Endothelial cell of umbilical vein (primary cell): ENCODE data around the gene FTCDNL1. TPM values are rescaled to one million over a fixed set of nuclear protein-coding genes. Genes with fewer than 3 reads are reported as not detected.
A peak's percentile ranks its signal among the peaks of the same experiment; 100 is the strongest.

Source experiments
- BruUV-seq: library from RNA; stranded (reverse); fragments of 400-500 nt; replicated peaks from 2 replicates; lab custom pipeline; 2021; lab: Mats Ljungman, UMichigan
- CTCF ChIA-PET: fragments of 300-600, 350-600 bp; sonication (Branson Sonifier 250); formaldehyde crosslinking; loops from one replicate; lab custom pipeline; 2021; ENCODE audit warnings: antibody characterized with exemption, inconsistent platforms; lab: Charles Lee
- POLR2A ChIA-PET: fragments of 300-600, 350-600 bp; sonication (Branson Sonifier 250); formaldehyde crosslinking; loops from one replicate; lab custom pipeline; 2021; ENCODE audit warnings: antibody characterized with exemption, inconsistent platforms; lab: Charles Lee
- DNase-seq: peaks from one replicate; pipeline ENCODE4 v3.0.0-alpha.2; 2011; ENCODE audit warnings: low read depth, low spot score
- FAIRE-seq: peaks from 2 replicates; lab custom pipeline; 2011; peaks lifted over from hg19 to GRCh38; lab: Jason Lieb, UNC
- H2AFZ ChIP-seq: 2 replicates; pipeline ENCODE4 v1.6.0; 2012; ENCODE audit warnings: low read depth, low read length, control low read depth, inconsistent platforms
- H3K27ac ChIP-seq: 2 replicates; pipeline ENCODE4 v1.5.1; 2011; ENCODE audit warnings: low read depth, mild to moderate bottlenecking, control low read depth, low read length, moderate library complexity; ENCODE audit not compliant: insufficient read depth
- H3K27me3 ChIP-seq, 2 experiments: 2 replicates each; pipeline versions ENCODE4 v1.6.0 to v1.6.1; 2011; ENCODE audit warnings: low read length in 2 of 2, mixed read lengths in 1 of 2; ENCODE audit not compliant: control insufficient read depth in 2 of 2, insufficient read depth in 2 of 2
- H3K36me3 ChIP-seq, 2 experiments: 2 replicates in 1 of 2; 3 replicates in 1 of 2; pipeline ENCODE4 v1.5.1; 2011; ENCODE audit warnings: low read length in 2 of 2, mild to moderate bottlenecking in 1 of 2, moderate library complexity in 1 of 2; ENCODE audit not compliant: control insufficient read depth in 2 of 2, insufficient read depth in 2 of 2; ENCODE audit errors: extremely low read depth in 1 of 2
- H3K4me1 ChIP-seq: 3 replicates; pipeline ENCODE4 v1.5.1; 2011; ENCODE audit warnings: mild to moderate bottlenecking, low read length; ENCODE audit not compliant: control insufficient read depth, insufficient read depth; ENCODE audit errors: extremely low read depth
- H3K4me2 ChIP-seq: 2 replicates; pipeline ENCODE4 v1.6.1; 2011; ENCODE audit warnings: low read length, control low read depth, mixed read lengths; ENCODE audit not compliant: insufficient read depth
- H3K4me3 ChIP-seq, 3 experiments: fragments of 200-600 bp in 1 of 3; sonication (generic), shearing (Covaris generic) in 1 of 3; replicated peaks in 1 of 3; 2 replicates each; pipeline ENCODE4 v1.5.1; 2011 to 2016; ENCODE audit warnings: control low read depth in 3 of 3, low read length in 3 of 3, mild to moderate bottlenecking in 2 of 3, inconsistent platforms in 1 of 3, low read depth in 1 of 3, moderate library complexity in 1 of 3; ENCODE audit not compliant: insufficient read depth in 1 of 3
- H3K79me2 ChIP-seq: 2 replicates; pipeline ENCODE4 v1.6.0; 2012; ENCODE audit warnings: low read length, inconsistent platforms; ENCODE audit not compliant: control insufficient read depth, insufficient read depth
- H3K9ac ChIP-seq: replicated peaks from 2 replicates; pipeline ENCODE3; 2011; ENCODE audit warnings: low read length, control low read depth; ENCODE audit not compliant: insufficient read depth; ENCODE audit errors: extremely low read depth
- H3K9me1 ChIP-seq: replicated peaks from 3 replicates; pipeline ENCODE4 v1.6.0; 2011; ENCODE audit warnings: mild to moderate bottlenecking, low read length; ENCODE audit not compliant: control insufficient read depth, insufficient read depth; ENCODE audit errors: extremely low read depth
- H3K9me3 ChIP-seq: replicated peaks from 2 replicates; pipeline ENCODE4 v1.5.1; 2012; ENCODE audit warnings: low read length, inconsistent platforms; ENCODE audit not compliant: control insufficient read depth, insufficient read depth
- H4K20me1 ChIP-seq: replicated peaks from 2 replicates; pipeline ENCODE3; 2011; ENCODE audit warnings: mild to moderate bottlenecking, low read length; ENCODE audit not compliant: control insufficient read depth, insufficient read depth; ENCODE audit errors: extremely low read depth
- CTCF ChIP-seq, 2 donors: IDR thresholded peaks; 1 replicate in 1 of 2; 2 replicates in 1 of 2; pipeline ENCODE4 v1.5.1; 2011; ENCODE audit warnings: low read length in 2 of 2, mild to moderate bottlenecking in 2 of 2, moderate library complexity in 2 of 2, control low read depth in 1 of 2, inconsistent platforms in 1 of 2, low read depth in 1 of 2; ENCODE audit not compliant: insufficient read depth in 1 of 2; ENCODE audit errors: extremely low read depth in 1 of 2
- EZH2 ChIP-seq: IDR thresholded peaks from 2 replicates; pipeline ENCODE4 v1.6.1; 2012; ENCODE audit warnings: borderline replicate concordance, low read depth, mild to moderate bottlenecking, moderate library complexity, low read length, inconsistent platforms; ENCODE audit not compliant: severe bottlenecking
- POLR2A ChIP-seq: IDR thresholded peaks from 2 replicates; pipeline ENCODE4 v1.6.1; 2012; ENCODE audit warnings: low read depth, mild to moderate bottlenecking, control low read depth, low read length
- POLR2AphosphoS5 ChIP-seq: IDR thresholded peaks from 2 replicates; pipeline ENCODE4 v1.6.1; 2012; ENCODE audit warnings: low read depth, mild to moderate bottlenecking, control low read depth, low read length, moderate library complexity; ENCODE audit not compliant: insufficient read depth
- dilution Hi-C: fragments of 300-500 bp; cut with MboI; formaldehyde crosslinking; loops from one replicate; pipeline ENCODE4 v1.15.0; 2019; ENCODE audit warnings: low sequenced_read_pairs; ENCODE audit not compliant: extremely low pct_ligation_motif_present
- intact Hi-C: fragments of 100-400 bp; cut with micrococcal nuclease; formaldehyde crosslinking; loops from one replicate; pipeline ENCODE4 v1.10.0; 2022
- polyA plus RNA-seq, 4 experiments: library from polyadenylated mRNA; depleted of rRNA in 3 of 4; stranded (reverse) in 3 of 4; unstranded in 1 of 4; fragments of >200 nt; gene quantifications; 2 replicates each; pipeline versions ENCODE4 v1.2.1 to v1.2.3, GENCODE V29; 2011 to 2012; ENCODE audit warnings: missing spikeins in 1 of 4
- total RNA-seq: library from RNA; stranded (reverse); gene quantifications from 2 replicates; pipeline ENCODE4 v1.2.3, GENCODE V29; 2021

Gene FTCDNL1
- total and polyA plus RNA-seq, 2 donors (not counting 3 experiments of a cell fraction or from before 2014, with no cell fraction given): 0.19 to 0.27 TPM

- Histone ChIP-seq H3K36me3 (no peaks in the 10 kb centered on the region), H3K27ac (no peak overlapping the region), H3K9ac (no peak overlapping the region), H2AFZ (peak overlapping the region; percentile 93), H3K27me3 (peaks cover 7 to 20% of the 10 kb centered on the region in 2 experiments), H3K9me3 (no peaks in the 10 kb centered on the region), H3K9me1 (no peaks in the 10 kb centered on the region), H3K4me1 (peaks cover 2% of the 10 kb centered on the region), H3K4me3 (peak overlapping the region in 1 of 3 experiments; percentile 72), H4K20me1 (no peaks in the 10 kb centered on the region), H3K79me2 (no peaks in the 10 kb centered on the region), H3K4me2 (peak overlapping the region; percentile 85)
- dilution Hi-C loops: no loop called here
- ChIA-PET POLR2A (no interaction called here), CTCF (interaction anchor here (1.1 to 1.4 kb wide), 2 partner anchors 8 to 12 kb away, joined by 4 read pairs; no protein-coding TSS in a partner anchor)
- TF ChIP-seq POLR2A: no peak
- TF ChIP-seq POLR2AphosphoS5: no peak
- TF ChIP-seq CTCF (IDR thresholded peaks at IDR 0.05; ENCODE audit: extremely low read depth in 1 of 2, insufficient read depth in 1 of 2, low read depth in 1 of 2, low read length in 2 of 2): no peak
- no peak for TF ChIP-seq EZH2
- no TSS peak for BruUV-seq
- FAIRE-seq (no peak), DNase-seq (no peak)
- intact Hi-C loops: no loop called here
Measured at GRCh38 chr2:199850218-199850717, 724 bp downstream of the FTCDNL1 start.
